Inflammatory macrophage (primary cell): Measurements from ENCODE around the gene MAGI2.

Experiments
- DNase-seq, 2 donors: peaks; one replicate each; pipeline ENCODE4 v3.0.0-alpha.2; 2020 to 2022

Gene MAGI2

DNA sequence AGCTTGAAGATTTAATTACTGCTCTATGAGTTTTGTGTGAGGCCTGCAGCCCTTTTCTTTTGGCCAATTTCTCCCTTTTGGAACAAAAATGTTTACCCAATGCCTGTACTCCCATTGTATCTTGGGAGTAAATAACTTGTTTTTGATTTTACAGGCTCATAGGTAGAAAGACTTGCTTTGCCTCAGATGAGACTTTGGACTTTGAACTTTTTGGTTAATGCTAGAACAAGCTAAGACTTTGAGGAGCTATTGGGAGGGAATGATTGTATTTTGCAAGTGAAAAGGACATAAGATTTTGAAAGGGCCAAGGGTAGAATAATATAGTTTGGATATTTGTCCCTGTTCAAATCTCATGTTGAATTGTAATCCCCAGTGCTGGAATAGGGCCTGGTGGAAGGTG, 152.0 kb downstream of the MAGI2 start:
- no peak for DNase-seq

- DNase-seq: no peak
These were observed 152.9 kb downstream of the MAGI2 start for GRCh38 chr7:79300573-79300972.

DNA sequence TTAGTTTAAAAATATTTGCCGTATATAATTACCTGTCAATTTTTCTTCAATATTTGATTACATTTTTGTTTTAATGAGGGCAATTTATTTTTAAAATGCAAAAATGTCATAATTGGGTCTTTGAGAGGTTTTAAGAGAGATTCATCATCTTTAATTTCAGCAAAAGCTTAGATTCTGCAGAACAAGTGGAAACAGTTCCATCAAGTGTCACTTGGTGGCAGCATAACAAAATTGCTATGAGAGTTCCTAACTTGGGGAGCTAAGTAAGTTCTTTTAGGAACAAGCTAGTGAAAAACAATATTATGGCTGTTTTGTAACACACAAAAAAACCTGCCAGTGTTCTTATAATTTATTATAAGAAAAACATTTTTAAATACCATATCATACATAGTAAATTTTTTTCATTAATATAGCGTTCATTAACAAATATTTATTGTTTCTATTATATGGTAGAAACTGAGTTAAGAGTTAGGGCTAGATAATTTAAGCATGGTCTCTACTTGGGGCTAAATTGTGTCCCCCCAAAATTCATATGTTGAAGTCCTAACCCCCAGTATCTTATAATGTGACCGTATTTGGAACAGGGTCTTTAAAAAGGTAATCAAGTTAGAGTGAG, 155.2 kb downstream of the MAGI2 start:
- peak; percentile 34 to 35 for DNase-seq

DNA sequence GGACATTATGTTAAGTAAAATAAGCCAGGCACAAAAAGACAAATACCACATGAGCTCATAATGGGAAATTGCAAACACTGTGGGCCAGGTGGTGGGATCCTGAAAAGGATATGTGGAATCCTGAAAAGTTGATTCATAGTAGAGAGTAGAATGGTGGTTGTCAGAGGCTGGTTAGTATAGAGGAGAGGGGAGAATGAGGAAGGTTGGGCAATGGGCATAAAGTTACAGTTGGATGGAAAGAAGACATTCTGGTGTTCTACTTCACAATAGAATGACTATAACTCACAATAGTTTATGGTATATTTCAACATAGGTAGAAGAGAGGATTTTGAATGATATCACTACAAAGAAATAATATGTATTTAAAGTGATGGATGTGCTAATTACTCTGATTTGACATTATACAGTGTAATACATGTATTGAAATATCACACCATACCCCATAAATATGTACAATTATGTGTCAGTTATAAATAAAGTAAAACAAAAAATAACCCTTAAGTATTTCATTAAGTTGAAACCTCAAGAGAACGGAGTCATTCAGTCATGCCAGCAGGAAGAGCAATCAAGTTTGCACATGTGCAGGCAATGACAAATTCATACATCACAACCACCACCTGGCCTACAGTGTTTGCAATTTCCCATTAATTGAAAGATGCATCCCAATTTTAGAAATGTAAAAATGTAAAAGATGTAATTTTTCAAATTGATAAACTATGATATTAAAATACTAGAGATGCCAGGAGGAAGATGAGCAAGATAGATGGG, 156.7 kb downstream of the MAGI2 start:
- DNase-seq: no peak

- DNase-seq: no peak
These were observed 159.8 kb downstream of the MAGI2 start for GRCh38 chr7:79293655-79294142.

DNA sequence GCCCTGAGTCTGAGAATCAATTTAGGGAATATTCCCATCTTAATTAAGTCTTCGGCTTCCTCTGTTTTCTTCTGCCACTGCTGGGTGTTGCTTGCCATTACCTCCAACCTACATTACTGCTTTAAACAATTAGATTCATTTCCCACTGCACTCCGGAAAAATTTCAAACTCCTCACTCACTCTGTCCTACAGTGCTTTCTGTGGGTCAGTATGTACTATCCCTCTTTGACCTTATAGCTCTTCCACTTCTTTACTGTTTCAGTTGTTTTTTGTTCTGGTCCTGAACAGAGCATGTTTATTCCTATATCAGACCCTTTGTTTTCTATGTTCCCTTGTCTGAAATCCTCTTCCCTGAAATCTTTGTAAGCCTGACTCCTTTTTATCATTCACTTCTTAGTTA, 160.6 kb downstream of the MAGI2 start:
- DNase-seq: no peak

DNA sequence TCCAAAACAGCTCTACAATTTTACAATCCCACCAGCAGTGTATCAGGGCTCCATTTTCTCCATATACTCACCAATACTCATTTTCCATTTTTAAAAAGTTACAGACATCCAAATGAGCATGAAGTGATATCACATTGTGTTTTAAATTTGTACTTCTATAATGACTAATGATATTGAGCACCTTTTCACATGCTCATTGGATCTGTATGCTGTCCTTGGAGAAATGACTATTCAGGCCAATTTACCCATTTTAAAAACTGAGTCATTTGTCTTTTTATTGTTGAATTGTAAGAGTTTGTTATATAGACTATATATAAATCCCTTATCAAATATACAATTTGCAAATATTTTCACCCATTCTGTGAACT, 162.0 kb downstream of the MAGI2 start:
- no peak for DNase-seq

GRCh38 chr7:79290841-79291497, 162.5 kb downstream of the MAGI2 start:
- DNase-seq: no peak

DNA sequence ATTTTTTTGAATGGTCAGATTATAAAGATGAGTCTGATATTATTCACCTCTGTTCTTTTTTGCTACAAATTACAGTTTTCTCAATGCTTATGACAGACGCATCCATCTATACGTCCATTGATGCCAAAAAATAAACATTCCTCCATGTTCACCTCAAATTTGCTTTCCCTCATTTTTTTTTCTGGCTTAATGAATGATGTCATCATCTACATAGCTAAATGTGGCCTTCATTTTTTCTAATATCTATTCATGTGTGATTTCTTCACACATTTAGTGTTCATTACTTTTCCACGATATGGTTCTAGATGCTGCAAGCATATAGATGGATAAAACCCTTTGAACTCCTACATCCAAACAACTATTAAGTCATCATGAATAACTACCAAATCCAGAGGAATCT, 163.1 kb downstream of the MAGI2 start:
- DNase-seq: no peak

GRCh38 chr7:79288655-79289054, 164.8 kb downstream of the MAGI2 start:
- no peak for DNase-seq

DNA sequence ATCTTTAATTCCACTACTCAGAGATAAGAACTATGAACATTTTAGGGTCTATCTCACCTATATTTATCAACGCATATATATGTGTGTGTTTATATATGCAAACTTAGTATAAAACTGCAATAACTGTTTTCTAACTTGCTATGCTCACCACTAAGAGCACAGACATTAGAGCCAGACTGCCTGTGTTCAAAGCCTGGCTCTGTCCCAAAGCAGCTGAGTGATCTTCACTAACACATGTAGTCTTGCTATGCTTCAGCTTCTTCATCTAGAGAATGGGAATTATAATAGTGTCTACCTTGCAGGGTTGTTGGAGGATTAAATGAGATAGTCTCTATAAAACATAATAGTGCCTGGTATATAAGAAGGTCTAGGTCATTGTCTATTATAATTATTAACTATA, 165.5 kb downstream of the MAGI2 start:
- DNase-seq: no peak

DNA sequence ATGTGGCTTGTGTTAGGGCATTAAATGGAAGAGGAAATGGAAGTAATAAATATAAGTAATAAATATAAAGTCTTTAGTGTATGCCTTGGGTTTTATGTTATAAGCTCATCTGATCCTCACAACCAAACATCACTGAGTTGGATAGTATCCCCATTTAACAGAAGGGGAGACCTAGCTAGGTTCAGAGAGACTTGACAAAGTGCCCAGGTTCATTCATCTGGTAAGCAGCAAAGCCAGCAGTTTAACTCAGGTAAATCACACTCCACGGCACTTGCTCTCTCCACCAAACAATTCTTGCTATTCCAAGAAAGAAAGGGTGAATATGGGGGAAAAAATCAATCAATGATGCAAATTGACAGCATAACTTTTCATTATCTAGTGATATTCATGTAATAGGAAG, 167.3 kb downstream of the MAGI2 start:
- DNase-seq: no peak

DNA sequence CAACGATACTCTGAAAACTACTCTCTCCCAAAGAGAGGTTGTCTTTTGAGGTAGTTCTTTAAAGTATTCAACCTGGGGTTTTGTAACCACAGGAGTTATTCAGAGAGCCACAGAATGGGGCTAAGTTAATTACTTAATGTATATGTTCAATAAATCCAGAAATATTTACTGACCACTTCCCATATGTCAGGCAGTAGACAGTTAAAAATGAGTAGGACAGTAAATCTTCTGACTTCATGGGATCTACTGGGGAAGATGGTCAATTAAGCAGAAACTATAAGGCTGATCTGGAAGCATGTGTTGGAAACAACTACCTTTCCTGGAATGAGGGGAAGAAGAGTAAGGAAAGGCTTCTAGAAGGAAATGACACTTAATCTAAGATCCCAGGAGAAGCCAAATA, 167.7 kb downstream of the MAGI2 start:
- DNase-seq: no peak

DNA sequence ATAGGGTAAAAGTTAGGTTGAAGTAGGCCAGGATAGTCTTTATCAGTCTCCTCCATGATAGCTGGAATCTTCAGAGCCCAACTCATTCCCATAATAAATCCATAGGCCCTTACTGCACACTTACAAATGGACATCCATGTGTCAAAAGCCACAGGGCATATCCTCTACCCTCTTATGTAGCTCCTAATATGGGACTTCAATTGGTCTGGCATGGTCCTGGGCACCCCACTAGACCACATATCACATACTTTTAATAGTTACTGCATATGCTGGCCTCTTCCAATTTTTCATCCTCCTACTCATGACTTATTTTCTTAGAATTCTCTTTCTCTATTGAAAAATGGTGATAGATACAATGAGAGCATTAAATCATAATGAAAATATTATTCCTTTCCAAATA, 169.3 kb downstream of the MAGI2 start:
- no peak for DNase-seq

GRCh38 chr7:79282882-79283602, 170.4 kb downstream of the MAGI2 start:
- no peak for DNase-seq

- DNase-seq: peak; percentile 36 to 40
These were observed 171.3 kb downstream of the MAGI2 start for GRCh38 chr7:79282070-79282694.

- no peak for DNase-seq
These were observed 172.0 kb downstream of the MAGI2 start for GRCh38 chr7:79281426-79281825.

- no peak for DNase-seq
These were observed 180.5 kb downstream of the MAGI2 start for GRCh38 chr7:79272938-79273337.

DNA sequence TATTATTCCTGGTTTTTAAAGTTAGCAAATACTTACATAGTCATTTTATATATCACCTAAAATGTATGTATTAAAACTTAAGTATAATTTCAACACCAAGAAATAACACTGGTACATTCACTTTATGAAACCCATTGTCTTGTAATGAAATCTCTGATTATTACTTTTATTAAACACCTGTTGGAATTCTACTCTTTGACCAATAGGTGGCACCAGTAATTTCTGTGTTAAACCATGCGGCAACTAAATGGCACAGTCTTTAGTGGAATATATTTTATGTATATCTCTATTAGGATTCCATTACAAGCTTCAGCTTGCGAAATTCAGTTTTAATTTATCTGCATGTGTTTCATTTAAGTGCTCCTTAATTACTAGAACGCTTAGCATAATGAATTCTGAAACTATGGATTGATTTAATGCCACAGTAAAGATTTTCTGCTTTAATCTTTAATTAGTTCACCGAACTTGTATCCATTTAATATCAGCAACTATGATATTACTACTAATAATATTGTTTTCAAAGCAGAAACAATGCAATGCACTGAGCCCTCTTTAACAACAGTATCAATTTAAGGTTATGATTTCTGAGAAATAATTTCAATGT, 181.3 kb downstream of the MAGI2 start:
- DNase-seq: peak; percentile 13 to 34

DNA sequence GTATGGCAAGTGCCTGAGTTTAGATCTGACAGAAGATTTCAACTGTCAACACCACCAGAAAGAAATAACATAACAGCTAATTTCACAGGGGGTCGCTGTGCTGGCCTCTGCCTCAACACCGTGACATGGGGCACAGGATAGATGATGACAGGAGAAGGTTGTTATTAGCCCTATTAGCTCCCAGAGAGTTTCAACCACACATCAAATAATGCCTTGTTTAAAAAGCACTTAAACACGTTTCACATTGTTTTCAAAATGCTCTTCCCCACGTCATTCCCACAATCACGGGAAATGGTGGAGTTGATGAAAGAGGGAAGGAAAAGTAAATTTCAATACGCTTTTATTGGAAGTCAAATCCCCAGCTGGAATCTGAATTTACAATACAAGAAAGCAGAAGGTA, 184.7 kb downstream of the MAGI2 start:
- no peak for DNase-seq

GRCh38 chr7:79258826-79259225, 194.6 kb downstream of the MAGI2 start:
- peak in 1 of 2 donors; percentile 7 for DNase-seq

DNA sequence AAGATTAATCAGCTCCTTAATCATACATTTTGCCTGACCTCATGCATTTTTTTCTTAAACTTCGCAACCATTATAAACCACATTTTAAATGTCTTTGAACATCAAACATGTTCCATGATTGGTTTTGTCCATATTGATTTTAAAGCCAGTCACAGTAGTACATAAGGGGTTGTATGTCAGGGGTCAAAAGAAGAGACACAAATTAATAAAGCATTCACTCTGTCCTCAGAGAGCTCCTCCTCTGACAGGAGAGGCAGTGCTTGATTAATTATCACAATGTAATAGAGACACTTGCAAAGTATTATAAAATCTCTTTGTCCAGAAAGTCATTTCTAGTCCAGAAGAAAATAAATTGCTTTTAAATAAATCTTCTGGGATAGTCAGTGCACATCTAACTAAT, 195.5 kb downstream of the MAGI2 start:
- no peak for DNase-seq
